HG02938 (cell line): ENCODE measurements around the gene KMO.

Experiments used
- ATAC-seq: cut with Tn5 transposase; IDR thresholded peaks from one replicate; pipeline ENCODE4 v1.9.1; 2021; ENCODE audit warnings: mild to moderate bottlenecking, moderate library complexity; ENCODE audit not compliant: unreplicated experiment

KMO gene

DNA sequence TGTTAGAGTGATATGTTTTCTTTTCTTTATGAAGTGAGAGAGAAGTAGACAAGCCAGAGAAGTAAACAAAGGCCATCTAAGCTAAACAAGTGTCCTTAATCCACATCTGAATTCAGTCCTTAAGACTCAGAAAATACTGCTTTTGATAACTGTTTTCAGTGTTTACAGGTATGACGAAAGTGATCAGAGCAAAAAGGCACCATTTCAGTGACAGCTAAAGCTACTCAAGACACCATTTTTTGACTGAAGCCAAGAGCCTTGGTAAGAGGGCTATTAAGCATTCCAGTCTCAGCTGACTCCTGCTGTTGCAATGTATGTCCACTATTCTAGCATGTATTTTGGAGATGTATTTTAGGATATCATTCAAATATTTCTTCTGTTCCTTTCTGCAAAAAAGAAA lies 4.1 kb downstream of the KMO start:
- no peak for ATAC-seq

DNA sequence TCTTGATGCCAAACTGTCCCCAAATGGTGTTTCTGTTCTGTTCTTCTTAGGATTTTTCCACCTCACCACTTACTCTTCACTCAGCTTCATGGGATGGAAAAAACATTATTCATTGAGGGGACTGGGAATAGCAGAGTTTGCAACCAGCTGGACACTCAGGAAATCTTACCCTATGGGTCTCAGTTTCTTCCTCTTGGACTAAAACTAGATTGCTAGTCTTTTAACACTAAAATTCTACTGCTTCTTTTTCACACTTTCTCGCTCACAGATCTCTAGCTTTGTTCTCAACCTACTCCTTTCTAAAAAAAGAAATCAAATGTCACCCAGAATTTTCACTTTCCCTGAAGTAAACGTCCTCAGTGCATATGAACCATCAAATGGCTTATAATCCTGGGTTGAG lies 4.8 kb downstream of the KMO start:
- no peak for ATAC-seq

DNA sequence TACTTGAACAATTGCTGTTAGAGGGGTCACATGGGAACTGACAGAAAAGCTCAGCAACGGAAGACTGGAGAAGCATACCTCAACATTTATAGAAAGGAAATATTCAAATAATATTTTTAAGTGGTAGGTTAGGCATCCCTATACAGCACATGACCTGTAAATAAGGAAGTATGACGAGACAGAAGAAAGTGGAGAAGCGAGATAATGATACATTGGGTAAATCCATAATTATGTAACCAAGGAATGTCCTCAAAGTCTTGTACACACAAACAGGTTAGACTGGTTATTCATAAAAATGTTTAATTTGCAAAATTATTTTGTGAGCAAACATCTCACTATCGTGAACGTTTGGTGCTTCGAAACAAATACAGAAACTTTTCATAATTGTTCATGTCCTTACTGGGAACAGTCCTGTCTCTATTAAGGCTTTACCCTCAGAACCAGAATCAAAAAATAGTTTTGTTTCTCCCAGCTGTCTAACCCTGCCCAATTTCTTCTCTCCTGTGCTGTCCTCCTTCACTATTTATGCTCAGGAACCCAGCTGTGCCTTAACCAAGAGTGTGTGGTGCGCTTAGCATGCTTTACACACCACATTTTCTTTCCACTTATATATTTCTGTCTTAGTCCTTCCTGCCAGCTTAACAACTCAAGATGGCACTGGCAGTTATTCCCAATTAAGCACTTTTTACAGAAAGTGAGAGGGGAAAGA lies 10.2 kb downstream of the KMO start:
- ATAC-seq = no peak

DNA sequence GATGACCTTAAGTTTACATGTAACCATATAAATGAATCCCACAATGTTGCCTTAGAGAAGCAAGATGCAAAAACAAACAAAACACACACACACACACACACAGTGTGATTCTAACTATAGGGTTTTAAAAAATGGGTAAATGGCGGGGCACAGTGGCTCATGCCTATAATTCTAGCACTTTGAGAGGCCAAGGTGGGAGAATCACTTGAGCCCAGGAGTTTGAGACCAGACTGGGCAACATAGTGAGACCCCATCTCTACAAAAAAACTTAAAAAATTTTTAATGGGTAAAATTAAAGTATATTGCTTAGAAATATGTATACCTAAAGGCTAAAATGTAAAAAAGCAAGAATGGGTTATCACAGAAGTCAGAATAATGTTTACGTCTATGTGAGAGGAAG lies 15.8 kb downstream of the KMO start:
- ATAC-seq = no peak

DNA sequence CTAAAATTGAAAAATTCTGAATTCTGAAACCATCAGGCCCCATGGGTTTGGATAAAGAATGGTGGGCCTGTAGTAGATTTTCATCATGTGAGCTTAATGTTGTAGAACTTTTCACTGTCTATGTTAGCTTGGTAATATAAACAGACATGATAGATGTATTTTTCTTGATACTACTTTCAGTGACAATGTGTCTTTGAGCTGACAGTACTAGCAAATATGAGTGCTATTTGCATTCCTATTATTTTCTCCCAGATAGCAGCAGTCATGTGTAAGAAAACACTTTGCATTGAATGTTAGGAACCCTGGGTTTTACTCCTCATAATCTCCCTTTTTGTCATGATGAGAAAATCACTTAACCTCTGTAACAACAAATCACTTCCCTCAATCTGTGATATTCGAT lies 18.1 kb downstream of the KMO start:
- ATAC-seq = no peak

DNA sequence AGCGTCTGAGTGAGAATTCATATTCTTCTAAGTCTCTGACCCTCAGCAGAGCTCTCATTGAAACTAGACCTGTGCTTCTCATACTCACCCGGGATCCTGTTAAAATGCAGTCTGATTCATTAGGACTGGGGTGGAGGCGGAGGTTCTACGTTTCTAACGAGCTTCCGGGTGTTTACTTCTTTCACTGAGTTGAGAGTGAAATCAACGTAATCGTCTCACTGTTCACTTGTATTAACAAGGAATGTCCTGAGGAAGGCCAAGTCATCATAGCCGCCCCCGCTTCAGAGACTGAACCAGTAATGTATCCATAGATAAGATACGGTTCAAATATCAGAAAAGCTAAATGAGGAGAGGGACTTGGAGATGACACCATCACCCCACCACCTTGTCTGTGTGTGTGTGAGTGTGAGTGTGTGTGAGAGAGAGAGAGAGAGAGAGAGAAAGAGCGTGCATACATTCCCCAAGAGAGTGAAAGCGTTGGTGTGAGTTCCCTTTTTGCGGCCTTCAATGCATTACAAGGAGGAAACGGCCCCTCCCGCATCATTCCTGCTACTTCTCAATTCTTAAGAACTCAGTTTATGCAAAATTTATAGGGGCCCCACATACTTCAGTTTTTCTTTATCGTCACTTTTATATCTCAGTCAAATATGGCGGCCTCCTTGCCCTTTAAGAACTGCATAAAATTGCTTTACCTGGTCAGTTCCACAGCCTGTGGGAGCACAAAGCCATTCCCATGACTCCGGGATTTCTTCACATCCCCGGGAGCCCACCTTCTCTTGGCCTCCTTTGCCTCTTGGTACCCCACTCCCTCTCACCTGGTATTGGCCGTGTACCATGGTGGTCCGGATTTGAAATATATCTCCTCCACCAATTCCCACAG lies 19.8 kb downstream of the KMO start:
- ATAC-seq = peak; percentile 87

DNA sequence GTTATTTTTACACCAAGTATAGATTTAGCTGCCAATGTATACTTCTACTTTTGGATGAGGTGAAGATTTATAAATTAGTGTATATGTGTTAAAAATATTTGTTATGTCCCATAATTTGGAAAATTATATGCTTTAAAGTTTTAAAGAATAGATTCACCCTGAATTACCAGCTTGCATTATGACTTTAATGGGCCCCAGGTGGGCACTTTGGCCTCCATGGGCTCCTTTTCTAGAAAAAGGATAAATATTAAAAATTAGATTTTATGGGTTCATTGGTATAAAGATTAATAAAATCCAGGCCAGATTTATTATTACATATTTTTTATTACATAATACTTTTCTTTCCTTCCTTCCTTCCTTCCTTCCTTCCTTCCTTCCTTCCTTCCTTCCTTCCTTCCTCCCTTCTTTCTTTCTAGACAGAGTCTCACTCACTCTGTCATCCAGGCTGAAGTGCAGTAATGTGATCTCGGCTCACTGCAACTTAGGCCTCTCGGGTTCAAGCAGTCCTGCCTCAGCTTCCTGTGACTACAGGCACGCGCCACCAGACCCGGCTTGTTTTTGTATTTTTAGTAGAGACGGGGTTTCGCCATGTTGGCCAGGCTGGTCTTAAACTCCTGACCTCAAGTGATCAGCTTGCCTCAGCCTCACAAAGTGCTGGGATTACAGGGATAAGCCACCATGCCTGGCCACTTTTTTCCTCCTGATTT lies 21.9 kb downstream of the KMO start:
- no peak for ATAC-seq

DNA sequence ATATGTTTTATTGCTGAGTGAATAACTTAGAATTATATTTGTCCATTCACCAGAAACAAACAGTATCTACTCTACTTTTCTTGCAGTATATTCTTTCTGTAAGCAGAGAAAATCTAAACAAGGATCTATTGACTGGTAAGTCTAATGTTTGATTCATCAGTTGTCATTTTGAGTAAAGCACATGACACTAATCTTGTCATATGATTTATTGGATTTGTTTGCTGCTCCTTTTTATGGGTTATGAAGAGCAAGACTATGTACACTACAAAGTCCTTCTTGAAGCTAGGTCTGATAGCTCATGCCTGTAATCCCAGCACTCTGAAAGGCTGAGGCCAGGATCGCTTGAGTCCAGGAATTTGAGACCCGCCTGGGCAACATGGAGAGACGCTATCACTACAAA lies 23.3 kb downstream of the KMO start:
- ATAC-seq = no peak

DNA sequence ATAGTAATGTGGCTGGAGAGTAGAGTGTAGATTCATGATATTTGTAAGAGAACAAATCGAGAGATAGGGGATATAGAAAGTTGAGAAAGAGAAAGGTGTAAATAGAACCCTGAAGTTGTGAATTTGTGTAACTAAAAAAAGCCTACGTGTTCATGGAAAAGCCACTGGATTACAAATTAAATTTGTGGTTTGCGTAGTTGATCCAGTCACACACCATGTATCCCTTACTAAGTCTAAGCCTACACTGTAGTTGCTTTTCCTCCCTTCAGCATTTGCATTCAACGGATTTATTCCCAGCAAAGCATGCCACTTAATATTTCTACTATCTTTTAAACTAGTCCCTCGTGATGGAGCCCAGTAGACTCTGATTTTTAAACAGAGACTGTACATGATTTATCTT lies 24.9 kb downstream of the KMO start:
- no peak for ATAC-seq

DNA sequence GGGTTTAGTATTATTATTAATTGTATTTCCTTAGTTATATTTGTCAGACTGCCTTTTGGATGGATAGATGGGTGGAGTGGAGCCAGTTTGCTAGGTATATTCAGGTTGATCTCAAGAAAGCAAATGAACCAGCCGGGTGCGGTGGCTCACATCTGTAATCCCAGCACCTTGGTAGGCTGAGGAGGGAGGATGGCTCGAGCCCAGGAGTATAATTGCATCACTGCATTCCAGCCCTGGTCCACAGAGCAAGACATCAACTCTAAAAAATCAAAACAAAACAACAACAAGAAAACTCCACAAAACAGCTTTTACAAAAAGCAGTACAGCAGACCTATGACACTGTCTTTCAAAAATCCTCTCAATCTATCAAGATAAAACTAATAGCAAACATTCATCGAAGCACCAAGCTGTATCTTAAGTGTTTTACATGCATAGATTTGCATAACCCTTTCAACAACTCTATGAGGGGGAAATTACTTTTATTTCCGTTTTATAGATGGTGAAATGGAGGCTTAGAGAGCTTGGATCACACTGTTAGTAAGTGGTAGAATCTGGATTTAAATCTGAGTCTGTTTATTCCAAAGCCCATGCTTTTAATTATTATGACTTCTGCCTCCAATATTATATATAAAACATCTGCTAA lies 25.5 kb downstream of the KMO start:
- no peak for ATAC-seq

DNA sequence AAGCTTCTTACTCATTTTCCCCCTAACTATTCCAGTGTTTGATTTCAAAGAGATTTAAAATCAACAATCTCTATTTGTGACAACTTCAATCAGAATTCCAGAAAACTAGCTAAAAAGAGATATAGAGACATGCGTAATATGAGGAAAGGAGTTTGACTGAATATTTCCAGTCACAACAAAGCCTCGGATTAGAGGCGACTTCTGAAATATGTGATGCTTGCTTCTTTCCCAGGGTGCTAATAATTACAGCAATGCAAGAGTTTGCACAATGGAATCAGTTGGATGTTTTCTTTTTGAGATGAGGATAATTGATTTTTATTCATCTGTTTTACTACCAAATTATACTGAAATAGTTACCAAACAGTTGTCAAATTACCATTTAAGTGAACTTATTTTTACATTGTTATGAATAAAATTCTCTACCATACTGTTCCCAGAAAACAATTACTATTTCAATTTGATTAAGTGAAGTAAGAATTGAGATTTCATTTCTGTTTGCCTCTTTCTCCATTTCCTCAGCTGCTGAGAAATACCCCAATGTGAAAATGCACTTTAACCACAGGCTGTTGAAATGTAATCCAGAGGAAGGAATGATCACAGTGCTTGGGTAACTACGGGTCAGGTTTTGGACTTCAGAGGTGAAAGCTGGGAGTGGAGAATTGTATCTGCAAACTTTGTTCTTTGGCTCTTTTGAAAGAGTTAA lies 28.1 kb downstream of the KMO start:
- ATAC-seq = no peak

DNA sequence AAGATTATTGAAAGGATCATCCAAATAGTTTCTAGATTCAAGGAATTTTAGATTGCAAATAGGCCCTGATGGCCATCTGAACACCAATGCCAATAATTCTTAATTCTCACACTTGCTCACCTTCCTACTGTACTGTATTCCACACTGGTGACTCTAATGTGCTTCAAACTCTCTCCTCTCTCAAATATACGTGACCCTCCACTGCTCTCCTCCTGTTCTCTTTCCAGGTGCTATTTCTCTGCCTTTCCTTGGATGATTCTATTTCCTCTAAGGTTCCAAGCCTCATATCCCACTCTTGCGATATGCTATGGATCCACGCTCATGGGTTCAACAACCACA lies 28.6 kb downstream of the KMO start:
- no peak for ATAC-seq

DNA sequence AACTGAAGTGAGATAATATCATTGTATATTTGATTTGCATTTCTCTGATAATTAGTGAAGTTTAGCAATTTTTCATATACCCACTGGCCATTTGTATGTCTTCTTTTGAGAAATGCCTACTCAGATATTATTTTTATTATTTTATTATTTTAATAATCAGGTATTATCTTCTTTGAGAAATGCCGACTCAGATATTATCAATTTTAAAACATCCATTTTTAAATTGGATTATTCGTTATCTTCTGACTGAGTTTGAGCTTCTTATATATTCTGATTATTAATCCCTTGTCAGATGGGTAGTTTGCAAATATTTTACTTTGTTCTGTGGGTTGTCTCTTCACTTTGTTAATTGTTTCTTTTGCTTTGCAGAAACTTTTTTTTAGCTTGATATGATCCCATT lies 37.7 kb downstream of the KMO start:
- ATAC-seq = no peak

DNA sequence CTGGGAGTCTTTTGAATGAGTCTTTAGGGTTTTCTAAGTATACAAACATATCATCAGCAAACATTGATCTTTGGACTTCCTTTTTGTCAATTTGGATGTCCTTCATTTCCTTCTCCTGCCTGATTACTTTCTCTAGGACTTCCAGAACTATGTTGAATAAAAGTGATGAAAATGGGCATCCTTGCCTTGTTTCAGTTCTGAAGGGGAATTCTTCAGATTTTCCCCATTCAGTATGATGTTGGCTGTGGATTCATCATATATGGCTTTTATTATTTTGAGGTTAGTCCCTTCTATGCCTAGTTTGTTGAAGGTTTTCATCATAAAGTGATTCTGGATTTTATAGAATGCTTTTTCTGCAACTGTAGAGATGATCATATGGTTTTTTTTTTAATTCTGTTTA lies 42.0 kb downstream of the KMO start:
- no peak for ATAC-seq

DNA sequence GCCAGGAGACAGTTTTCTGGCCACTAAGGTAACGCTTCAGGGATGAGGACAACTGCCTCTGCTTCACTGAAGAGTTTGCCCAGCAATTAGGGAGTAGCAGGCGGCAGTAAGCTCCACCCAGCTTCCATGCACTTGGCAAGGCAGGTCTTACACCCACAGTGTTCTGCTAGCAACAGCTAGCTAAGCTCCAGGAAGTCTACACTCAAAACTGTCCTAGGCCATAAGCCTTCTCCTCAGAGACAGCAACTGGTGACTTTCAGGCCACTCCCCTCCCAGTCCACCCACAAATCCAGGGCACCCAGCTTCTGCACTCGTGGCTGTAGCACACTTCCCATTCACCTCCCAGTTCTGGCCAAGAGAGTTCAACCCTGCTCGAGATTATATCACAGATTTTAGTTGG lies 47.3 kb downstream of the KMO start:
- peak; percentile 46 for ATAC-seq

DNA sequence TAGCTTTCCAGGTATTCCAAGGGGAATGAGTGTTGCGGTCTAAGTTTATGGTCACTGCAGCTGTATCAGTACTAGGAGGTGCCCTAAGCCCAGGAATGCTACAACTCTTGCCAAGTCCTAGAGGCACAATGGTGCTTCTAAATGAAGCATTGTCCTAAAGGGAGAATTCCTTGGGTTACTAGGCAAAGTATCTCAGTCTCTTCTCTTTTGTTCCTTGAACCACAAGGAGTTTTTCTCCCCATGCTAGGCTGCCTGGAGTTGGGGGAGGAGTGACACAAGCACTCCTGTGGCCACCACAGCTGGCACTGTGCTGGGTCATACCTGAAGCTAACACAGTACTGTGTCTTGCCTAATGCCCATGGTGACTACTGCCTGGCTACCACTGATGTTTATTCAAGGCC lies 50.7 kb downstream of the KMO start:
- ATAC-seq = no peak

DNA sequence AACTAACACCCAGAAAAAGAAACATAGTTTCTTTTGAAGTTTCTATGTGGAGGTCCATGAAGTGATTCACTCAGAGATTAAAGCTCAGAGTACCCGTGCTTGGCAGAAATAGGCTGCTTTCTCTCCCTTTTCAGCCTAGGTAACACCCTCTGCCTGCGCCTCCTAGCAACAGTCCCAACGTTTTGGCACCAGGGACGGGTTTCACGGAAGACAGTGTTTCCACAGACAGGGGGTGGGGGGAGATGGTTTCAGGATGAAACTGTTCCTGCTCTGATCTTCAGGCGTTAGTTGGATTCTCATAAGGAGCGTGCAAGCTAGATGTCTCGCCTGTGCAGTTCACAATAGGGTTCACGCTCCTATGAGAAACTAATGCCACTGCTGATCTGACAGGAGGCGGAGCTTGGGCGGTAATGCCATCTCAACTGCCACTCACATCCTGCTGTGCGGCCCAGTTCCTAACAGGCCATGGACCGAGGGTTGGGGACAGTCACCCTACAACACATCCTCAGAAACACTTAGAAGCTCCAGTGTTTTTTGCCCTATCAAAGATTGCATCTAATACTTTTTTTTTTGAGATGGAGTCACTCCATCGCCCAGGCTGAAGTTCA lies 54.8 kb downstream of the KMO start:
- no peak for ATAC-seq

DNA sequence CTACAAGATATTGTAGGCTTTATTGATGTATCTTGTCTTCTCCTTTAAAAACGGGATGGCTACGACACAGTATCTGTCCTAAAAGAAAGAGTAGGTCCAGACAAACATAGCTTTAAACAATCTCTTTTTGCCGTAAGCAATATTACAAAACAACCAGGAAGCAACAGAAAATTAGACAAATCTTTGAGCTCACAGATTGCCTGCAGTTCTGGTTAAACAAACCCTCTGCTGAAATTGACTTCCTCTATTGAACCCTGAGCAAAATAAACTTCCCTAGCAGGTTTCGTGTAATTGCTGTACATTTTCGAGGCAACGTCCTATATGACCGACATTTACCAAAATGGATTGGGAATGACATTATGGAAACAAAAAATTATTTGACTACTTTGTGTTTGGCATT lies 57.3 kb downstream of the KMO start:
- ATAC-seq = no peak

DNA sequence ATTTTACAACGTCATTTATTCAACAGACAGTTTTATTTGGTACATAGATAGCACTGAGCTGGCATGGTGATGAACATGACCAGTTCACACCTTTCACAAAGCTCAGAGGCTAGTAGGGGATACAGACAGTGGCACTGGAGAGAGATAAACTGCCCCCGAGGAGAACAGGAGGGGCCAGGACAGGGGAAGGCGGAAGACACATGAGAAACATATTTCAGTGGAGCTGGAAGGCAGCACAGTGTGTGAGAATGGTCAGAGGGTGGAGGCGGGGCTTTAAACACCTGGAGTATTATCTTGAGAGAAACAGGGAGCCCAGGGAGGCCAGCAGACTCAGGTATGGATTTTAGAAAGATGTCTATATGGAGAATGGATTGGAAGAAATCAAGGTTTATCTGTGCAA lies 58.5 kb downstream of the KMO start:
- ATAC-seq = no peak

DNA sequence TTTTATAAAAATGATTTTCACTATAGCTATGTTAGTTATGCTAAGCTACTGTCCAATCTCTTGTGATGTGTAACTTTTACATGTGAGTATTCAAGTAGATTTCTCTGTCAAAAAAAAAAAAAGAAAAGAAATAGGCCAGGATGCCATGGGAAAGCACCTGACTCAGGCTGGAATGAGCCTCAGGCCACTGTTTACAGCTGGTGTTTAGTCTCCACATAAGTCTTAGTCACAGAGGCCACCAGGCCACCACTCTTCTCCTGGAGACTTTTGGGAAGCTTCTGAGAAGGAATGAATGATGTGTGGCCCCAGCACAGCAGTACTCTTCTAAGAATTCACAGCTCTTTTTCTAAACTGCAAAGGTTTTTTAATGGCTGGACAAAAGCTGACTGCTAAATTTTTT lies 59.1 kb downstream of the KMO start:
- ATAC-seq = no peak

DNA sequence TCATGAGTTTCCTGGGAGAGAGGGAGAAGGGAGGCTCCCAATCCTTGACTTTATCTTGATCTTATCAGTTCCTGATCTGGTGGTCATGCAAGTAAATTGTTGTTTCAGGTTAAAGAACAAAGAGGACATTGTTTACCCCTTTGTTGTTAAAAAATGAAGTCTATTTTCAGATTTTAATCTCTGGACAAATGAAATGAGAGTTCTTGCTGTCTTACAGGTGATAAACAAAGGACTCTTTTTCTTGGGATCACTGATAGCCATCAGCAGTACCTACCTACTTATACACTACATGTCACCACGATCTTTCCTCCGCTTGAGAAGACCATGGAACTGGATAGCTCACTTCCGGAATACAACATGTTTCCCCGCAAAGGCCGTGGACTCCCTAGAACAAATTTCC lies 59.6 kb downstream of the KMO start:
- ATAC-seq = no peak
